OCI-LY1 (cell line): ENCODE measurements around the gene BEND2.

Source experiments
- H2AFZ ChIP-seq: fragments of 200-600 bp; sonication (generic), shearing (Covaris generic); 2 replicates; pipeline ENCODE4 v1.6.0; 2014; ENCODE audit warnings: antibody characterized with exemption, mild to moderate bottlenecking, low read length
- H3F3A ChIP-seq: fragments of 200-600 bp; sonication (generic), shearing (Covaris generic); 2 replicates; pipeline ENCODE4 v1.6.0; 2014; ENCODE audit warnings: mild to moderate bottlenecking, antibody characterized with exemption, low read length, moderate library complexity; ENCODE audit not compliant: insufficient read depth
- H3K27ac ChIP-seq: fragments of 200-600 bp; sonication (generic); 2 replicates; pipeline ENCODE4 v1.5.1; 2014; ENCODE audit warnings: low read length, mixed run types, mild to moderate bottlenecking, low read depth; ENCODE audit not compliant: poor library complexity, severe bottlenecking
- H3K27me3 ChIP-seq: fragments of 200-600 bp; sonication (generic); 2 replicates; pipeline ENCODE4 v1.6.0; 2014; ENCODE audit warnings: antibody characterized with exemption, mild to moderate bottlenecking, low read length, moderate library complexity; ENCODE audit not compliant: insufficient read depth
- H3K36me3 ChIP-seq: fragments of 200-600 bp; sonication (generic); 2 replicates; pipeline ENCODE4 v1.6.1; 2014; ENCODE audit warnings: mild to moderate bottlenecking, antibody characterized with exemption, low read length, moderate library complexity, mixed read lengths; ENCODE audit not compliant: insufficient read depth
- H3K4me1 ChIP-seq: fragments of 200-600 bp; sonication (generic); 2 replicates; pipeline ENCODE4 v1.5.1; 2014; ENCODE audit warnings: mild to moderate bottlenecking, low read length, moderate library complexity; ENCODE audit not compliant: insufficient read depth, severe bottlenecking
- H3K4me2 ChIP-seq: fragments of 200-600 bp; sonication (generic), shearing (Covaris generic); 2 replicates; pipeline ENCODE4 v1.6.1; 2014; ENCODE audit warnings: low read length
- H3K4me3 ChIP-seq: fragments of 200-600 bp; sonication (generic); 2 replicates; pipeline ENCODE4 v1.5.1; 2014; ENCODE audit warnings: low read length, low read depth, mild to moderate bottlenecking, mixed read lengths; ENCODE audit not compliant: poor library complexity, severe bottlenecking
- H3K79me2 ChIP-seq: fragments of 200-600 bp; shearing (Covaris generic); 2 replicates; pipeline ENCODE4 v1.6.1; 2016; ENCODE audit warnings: mixed run types, low read length, mixed read lengths; ENCODE audit not compliant: insufficient read depth
- H3K9ac ChIP-seq: fragments of 200-600 bp; sonication (generic), shearing (Covaris generic); 2 replicates; pipeline ENCODE4 v1.6.1; 2014; ENCODE audit warnings: mild to moderate bottlenecking, low read length, mixed read lengths
- H3K9me2 ChIP-seq: fragments of 200-600 bp; sonication (generic), shearing (Covaris generic); 2 replicates; pipeline ENCODE4 v1.6.1; 2014; ENCODE audit warnings: low read depth, mild to moderate bottlenecking, low read length, mixed read lengths
- H3K9me3 ChIP-seq: fragments of 200-600 bp; shearing (Covaris generic); 2 replicates; pipeline ENCODE4 v1.6.1; 2014; ENCODE audit warnings: low read length, mixed read lengths
- H4K20me1 ChIP-seq: fragments of 200-600 bp; sonication (generic), shearing (Covaris generic); 2 replicates; pipeline ENCODE4 v1.6.0; 2016; ENCODE audit warnings: mild to moderate bottlenecking, low read length; ENCODE audit not compliant: insufficient read depth
- EZH2 ChIP-seq: fragments of 200-600 bp; sonication (generic), shearing (Covaris generic); IDR thresholded peaks from 2 replicates; pipeline ENCODE4 v1.8.0; 2017; ENCODE audit warnings: borderline replicate concordance, mixed run types, mild to moderate bottlenecking, antibody characterized with exemption, low read length, moderate library complexity, mixed read lengths
- TF ChIP-seq, protein P1 (sequence below): fragments of 200-600 bp; sonication (generic), shearing (Covaris generic); IDR thresholded peaks from 2 replicates; pipeline ENCODE4 v1.5.1; 2017; ENCODE audit warnings: mild to moderate bottlenecking, antibody characterized with exemption, low read length, moderate library complexity, mixed read lengths

Gene BEND2

DNA sequence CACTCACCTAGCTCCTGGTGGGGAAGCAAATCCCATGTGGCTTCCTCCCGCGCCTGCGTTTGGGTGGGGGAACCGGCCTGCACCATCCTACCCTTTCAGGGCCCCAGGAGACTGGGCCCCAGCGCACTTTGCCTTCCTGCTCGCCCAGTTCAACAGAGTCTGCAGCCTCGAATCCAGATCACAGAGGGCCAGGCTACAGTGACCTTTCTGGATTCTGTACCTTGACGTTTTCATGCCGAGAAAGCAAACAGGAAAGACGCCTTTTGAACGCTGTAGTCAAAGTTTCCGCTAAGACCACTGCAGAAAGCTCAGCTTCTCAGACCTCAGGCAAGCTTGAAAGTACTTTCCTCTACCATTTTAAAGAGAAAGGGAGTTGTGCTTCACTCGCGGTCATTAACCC, 7.4 kb upstream of the BEND2 start:
- no peak overlapping the region for H3K4me2 ChIP-seq
- H3K9me3 ChIP-seq: no peaks in the 10 kb centered on the region
- no peaks in the 10 kb centered on the region for H3K9me2 ChIP-seq
- no peaks in the 10 kb centered on the region for H3K4me1 ChIP-seq
- no peaks in the 10 kb centered on the region for H3K36me3 ChIP-seq
- no peak overlapping the region for H3K27ac ChIP-seq
- no peak overlapping the region for H2AFZ ChIP-seq
- TF ChIP-seq EZH2: no peak
- TF ChIP-seq, protein P1, sequence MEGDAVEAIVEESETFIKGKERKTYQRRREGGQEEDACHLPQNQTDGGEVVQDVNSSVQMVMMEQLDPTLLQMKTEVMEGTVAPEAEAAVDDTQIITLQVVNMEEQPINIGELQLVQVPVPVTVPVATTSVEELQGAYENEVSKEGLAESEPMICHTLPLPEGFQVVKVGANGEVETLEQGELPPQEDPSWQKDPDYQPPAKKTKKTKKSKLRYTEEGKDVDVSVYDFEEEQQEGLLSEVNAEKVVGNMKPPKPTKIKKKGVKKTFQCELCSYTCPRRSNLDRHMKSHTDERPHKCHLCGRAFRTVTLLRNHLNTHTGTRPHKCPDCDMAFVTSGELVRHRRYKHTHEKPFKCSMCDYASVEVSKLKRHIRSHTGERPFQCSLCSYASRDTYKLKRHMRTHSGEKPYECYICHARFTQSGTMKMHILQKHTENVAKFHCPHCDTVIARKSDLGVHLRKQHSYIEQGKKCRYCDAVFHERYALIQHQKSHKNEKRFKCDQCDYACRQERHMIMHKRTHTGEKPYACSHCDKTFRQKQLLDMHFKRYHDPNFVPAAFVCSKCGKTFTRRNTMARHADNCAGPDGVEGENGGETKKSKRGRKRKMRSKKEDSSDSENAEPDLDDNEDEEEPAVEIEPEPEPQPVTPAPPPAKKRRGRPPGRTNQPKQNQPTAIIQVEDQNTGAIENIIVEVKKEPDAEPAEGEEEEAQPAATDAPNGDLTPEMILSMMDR: no peak
- no peaks in the 10 kb centered on the region for H3K79me2 ChIP-seq
- H3F3A ChIP-seq: no peaks in the 10 kb centered on the region
- no peak overlapping the region for H3K9ac ChIP-seq
- H3K4me3 ChIP-seq: no peak overlapping the region
- no peaks in the 10 kb centered on the region for H3K27me3 ChIP-seq
- no peaks in the 10 kb centered on the region for H4K20me1 ChIP-seq

DNA sequence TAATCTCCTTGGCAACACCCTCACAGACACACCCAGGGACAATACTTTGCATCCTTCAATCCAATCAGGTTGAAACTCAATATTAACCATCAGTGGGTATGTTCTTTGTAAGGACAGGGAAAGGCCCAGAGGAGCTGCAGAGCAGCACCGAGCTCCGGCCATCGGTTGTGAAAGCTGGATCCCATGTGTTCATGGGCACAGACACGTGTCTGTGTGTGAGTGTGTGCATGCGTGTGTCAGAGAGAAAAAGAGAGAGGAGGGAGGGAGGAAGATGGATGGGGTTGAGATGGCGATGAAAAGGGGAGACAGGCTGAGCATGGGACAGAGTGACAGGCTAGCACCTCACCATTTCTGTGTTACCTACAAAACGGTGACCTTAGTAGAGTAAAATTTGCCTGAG, 6.8 kb upstream of the BEND2 start:
- Histone ChIP-seq H3K4me2 (no peak overlapping the region), H3K4me3 (no peak overlapping the region), H3K9ac (no peak overlapping the region), H2AFZ (no peak overlapping the region), H3K27ac (no peak overlapping the region), H3K27me3 (no peaks in the 10 kb centered on the region), H3K9me2 (no peaks in the 10 kb centered on the region), H3K9me3 (no peaks in the 10 kb centered on the region), H3F3A (no peaks in the 10 kb centered on the region), H3K4me1 (no peaks in the 10 kb centered on the region), H4K20me1 (no peaks in the 10 kb centered on the region), H3K79me2 (no peaks in the 10 kb centered on the region), H3K36me3 (no peaks in the 10 kb centered on the region)
- TF ChIP-seq, protein P1: no peak
- TF ChIP-seq EZH2: no peak

DNA sequence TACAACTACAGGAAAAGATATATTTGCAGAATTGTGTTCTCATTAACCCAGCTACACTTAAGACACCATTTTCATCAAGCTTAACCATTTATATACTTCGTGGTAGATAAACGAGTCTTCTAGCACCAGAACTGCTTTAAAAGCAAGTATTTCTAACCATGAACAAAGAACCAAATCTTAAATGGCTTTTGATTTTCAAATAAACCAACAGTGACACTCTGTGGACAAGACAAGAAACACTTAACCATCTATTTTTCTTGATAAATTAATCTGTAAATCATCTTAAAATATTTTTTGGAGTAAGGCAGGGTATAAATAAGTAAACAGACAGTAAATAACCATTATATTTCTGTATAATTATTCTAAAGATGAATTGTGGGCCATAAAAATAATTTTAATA, 10.2 kb downstream of the BEND2 start:
- TF ChIP-seq EZH2: no peak
- TF ChIP-seq, protein P1: no peak; the same call in 1 of the 2 replicates
- Histone ChIP-seq H3K36me3 (no peaks in the 10 kb centered on the region), H3K9me3 (no peaks in the 10 kb centered on the region), H3K4me1 (no peaks in the 10 kb centered on the region), H3K27ac (no peak overlapping the region), H3F3A (no peaks in the 10 kb centered on the region), H3K27me3 (no peaks in the 10 kb centered on the region), H3K4me2 (no peak overlapping the region), H4K20me1 (no peaks in the 10 kb centered on the region), H3K79me2 (no peaks in the 10 kb centered on the region), H3K4me3 (no peak overlapping the region), H2AFZ (no peak overlapping the region), H3K9me2 (no peaks in the 10 kb centered on the region), H3K9ac (no peak overlapping the region)
